ENCODE results near the gene DCDC2. TPM values are rescaled to one million over a fixed set of nuclear protein-coding genes. Genes with fewer than 3 reads are reported as not detected.

Gene DCDC2
- total and polyA plus RNA-seq, 2 donors (not counting 3 experiments of a cell fraction or from before 2014, with no cell fraction given), result not detected

- FAIRE-seq (no peak), DNase-seq (ENCODE audit: low read depth, low spot score) (no peak)
- no peak overlapping the region for H3K9ac ChIP-seq (replicated peaks; ENCODE audit: extremely low read depth, insufficient read depth, low read length)
- no peak overlapping the region for H3K4me2 ChIP-seq (ENCODE audit: insufficient read depth, low read length)
- no TSS peak for BruUV-seq (replicated peaks)
- peaks cover 11 to 29% of the 10 kb centered on the region in 2 experiments for H3K27me3 ChIP-seq (ENCODE audit: control insufficient read depth in 2 of 2, insufficient read depth in 2 of 2, low read length in 2 of 2)
- ChIA-PET CTCF (interaction anchor here (1.3 kb wide), 1 partner anchor 30 kb away, joined by 5 read pairs; no protein-coding TSS in a partner anchor), POLR2A (no interaction called here)
- no peaks in the 10 kb centered on the region for H3K9me3 ChIP-seq (replicated peaks; ENCODE audit: control insufficient read depth, insufficient read depth, low read length)
- no peak overlapping the region for H2AFZ ChIP-seq (ENCODE audit: low read depth, low read length)
- no peak for TF ChIP-seq JUN (IDR thresholded peaks at IDR 0.05; ENCODE audit: borderline replicate concordance, insufficient read depth, insufficient read length, low read depth)
- TF ChIP-seq MYC (IDR thresholded peaks at IDR 0.05; ENCODE audit: low read depth, low read length), result no peak
- TF ChIP-seq, protein P1, sequence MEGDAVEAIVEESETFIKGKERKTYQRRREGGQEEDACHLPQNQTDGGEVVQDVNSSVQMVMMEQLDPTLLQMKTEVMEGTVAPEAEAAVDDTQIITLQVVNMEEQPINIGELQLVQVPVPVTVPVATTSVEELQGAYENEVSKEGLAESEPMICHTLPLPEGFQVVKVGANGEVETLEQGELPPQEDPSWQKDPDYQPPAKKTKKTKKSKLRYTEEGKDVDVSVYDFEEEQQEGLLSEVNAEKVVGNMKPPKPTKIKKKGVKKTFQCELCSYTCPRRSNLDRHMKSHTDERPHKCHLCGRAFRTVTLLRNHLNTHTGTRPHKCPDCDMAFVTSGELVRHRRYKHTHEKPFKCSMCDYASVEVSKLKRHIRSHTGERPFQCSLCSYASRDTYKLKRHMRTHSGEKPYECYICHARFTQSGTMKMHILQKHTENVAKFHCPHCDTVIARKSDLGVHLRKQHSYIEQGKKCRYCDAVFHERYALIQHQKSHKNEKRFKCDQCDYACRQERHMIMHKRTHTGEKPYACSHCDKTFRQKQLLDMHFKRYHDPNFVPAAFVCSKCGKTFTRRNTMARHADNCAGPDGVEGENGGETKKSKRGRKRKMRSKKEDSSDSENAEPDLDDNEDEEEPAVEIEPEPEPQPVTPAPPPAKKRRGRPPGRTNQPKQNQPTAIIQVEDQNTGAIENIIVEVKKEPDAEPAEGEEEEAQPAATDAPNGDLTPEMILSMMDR (IDR thresholded peaks at IDR 0.05; ENCODE audit: extremely low read depth in 1 of 2, insufficient read depth in 1 of 2, low read depth in 1 of 2, low read length in 2 of 2), result no peak
- TF ChIP-seq GATA2 (IDR thresholded peaks at IDR 0.05; ENCODE audit: insufficient read depth, insufficient read length, low read depth, low read length), result no peak
- no peak for TF ChIP-seq POLR2AphosphoS5 (IDR thresholded peaks at IDR 0.05; ENCODE audit: insufficient read depth, low read depth, low read length)
- no peak for TF ChIP-seq FOS (IDR thresholded peaks at IDR 0.05; ENCODE audit: borderline replicate concordance, insufficient read depth, low read length)
- TF ChIP-seq POLR2A (IDR thresholded peaks at IDR 0.05; ENCODE audit: low read depth, low read length), result no peak
- no peaks in the 10 kb centered on the region for H3K9me1 ChIP-seq (replicated peaks; ENCODE audit: control insufficient read depth, extremely low read depth, insufficient read depth, low read length)
- intact Hi-C loops (cut with micrococcal nuclease) (loop anchor here (2.0 kb wide), 1 partner anchor 76 kb away; no protein-coding TSS in a partner anchor), dilution Hi-C loops (cut with MboI; ENCODE audit: extremely low pct_ligation_motif_present, low sequenced_read_pairs) (no loop called here)
- H3K4me1 ChIP-seq (ENCODE audit: control insufficient read depth, extremely low read depth, insufficient read depth, low read length), result peaks cover 2% of the 10 kb centered on the region
- no peaks in the 10 kb centered on the region for H3K79me2 ChIP-seq (ENCODE audit: control insufficient read depth, insufficient read depth, low read length)
- H3K36me3 ChIP-seq (ENCODE audit: control insufficient read depth in 2 of 2, extremely low read depth in 1 of 2, insufficient read depth in 2 of 2, low read length in 2 of 2), result no peaks in the 10 kb centered on the region
- no peaks in the 10 kb centered on the region for H4K20me1 ChIP-seq (replicated peaks; ENCODE audit: control insufficient read depth, extremely low read depth, insufficient read depth, low read length)
- H3K4me3 ChIP-seq (replicated peaks in 1 of 3; ENCODE audit: insufficient read depth in 1 of 3, low read depth in 1 of 3, low read length in 3 of 3), result no peak overlapping the region
- H3K27ac ChIP-seq (ENCODE audit: insufficient read depth, low read depth, low read length), result no peak overlapping the region
Measured at GRCh38 chr6:24358219-24358821, 461 bp upstream of the DCDC2 start.
